ENCODE data around the gene SLC7A1. TPM values are rescaled to one million over a fixed set of nuclear protein-coding genes. Genes with fewer than 3 reads are reported as not detected.

The SLC7A1 gene
- total RNA-seq, 1 experiment from 2014 or later, result 45.4 TPM

DNA sequence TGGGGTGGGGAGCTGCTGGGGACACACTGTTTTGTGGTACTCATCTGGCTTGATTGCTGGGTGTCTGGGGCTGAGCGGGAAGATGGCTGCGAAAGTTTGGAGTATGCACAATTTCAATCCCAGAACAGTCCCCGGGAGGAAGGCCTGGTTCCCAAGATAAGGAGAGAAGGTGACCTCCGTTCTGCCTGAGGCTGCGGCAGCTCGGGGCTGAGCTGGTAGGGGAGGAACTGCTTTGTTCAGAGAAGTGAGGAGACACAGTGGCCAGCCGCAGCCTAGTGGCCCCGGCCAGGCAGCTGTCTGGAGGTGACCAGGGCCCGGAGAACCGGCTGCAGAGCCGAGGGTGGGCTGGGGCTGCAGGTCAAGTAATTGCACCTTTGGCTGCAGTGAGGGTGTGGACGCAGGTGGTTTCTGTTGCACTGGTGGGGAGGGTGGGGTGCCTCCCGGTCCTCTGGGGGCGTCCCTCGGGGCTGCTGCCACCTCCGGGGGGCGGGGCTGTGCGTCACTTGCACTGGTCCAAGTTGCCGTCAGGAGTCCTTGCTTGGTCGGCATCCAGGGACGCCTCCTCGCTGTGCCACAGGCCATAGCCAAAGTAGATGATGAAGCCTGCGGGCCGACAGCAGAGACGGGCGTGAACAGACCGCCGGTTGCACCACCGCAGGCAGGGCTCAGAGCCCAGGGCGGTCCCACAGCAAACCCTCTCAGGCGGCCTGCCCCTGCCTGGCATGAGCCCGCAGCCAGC, 81.3 kb downstream of the SLC7A1 start:
- Histone ChIP-seq H3K9me3 (ENCODE audit: low read length) (no peaks in the 10 kb centered on the region), H3K27ac (ENCODE audit: low read length) (no peak overlapping the region), H2AFZ (ENCODE audit: low read length) (no peak overlapping the region), H3K36me3 (ENCODE audit: insufficient read depth, low read length) (peaks cover 5% of the 10 kb centered on the region; the same call in 1 of the 2 replicates), H3K9me2 (replicated peaks; ENCODE audit: insufficient read depth, low read length) (no peaks in the 10 kb centered on the region), H3K27me3 (ENCODE audit: low read length) (no peaks in the 10 kb centered on the region), H4K20me1 (ENCODE audit: insufficient read depth, low read depth, low read length) (peaks cover under 1% of the 10 kb centered on the region; the same call in 1 of the 2 replicates), H3K9ac (ENCODE audit: low read length) (no peak overlapping the region), H3K4me2 (ENCODE audit: low read depth, low read length, poor library complexity, severe bottlenecking) (no peak overlapping the region), H3K4me3 (ENCODE audit: low read length) (no peak overlapping the region), H3K79me2 (ENCODE audit: low read length) (no peaks in the 10 kb centered on the region), H3K4me1 (ENCODE audit: low read length) (peaks cover 3% of the 10 kb centered on the region)
- no peak for DNase-seq

DNA sequence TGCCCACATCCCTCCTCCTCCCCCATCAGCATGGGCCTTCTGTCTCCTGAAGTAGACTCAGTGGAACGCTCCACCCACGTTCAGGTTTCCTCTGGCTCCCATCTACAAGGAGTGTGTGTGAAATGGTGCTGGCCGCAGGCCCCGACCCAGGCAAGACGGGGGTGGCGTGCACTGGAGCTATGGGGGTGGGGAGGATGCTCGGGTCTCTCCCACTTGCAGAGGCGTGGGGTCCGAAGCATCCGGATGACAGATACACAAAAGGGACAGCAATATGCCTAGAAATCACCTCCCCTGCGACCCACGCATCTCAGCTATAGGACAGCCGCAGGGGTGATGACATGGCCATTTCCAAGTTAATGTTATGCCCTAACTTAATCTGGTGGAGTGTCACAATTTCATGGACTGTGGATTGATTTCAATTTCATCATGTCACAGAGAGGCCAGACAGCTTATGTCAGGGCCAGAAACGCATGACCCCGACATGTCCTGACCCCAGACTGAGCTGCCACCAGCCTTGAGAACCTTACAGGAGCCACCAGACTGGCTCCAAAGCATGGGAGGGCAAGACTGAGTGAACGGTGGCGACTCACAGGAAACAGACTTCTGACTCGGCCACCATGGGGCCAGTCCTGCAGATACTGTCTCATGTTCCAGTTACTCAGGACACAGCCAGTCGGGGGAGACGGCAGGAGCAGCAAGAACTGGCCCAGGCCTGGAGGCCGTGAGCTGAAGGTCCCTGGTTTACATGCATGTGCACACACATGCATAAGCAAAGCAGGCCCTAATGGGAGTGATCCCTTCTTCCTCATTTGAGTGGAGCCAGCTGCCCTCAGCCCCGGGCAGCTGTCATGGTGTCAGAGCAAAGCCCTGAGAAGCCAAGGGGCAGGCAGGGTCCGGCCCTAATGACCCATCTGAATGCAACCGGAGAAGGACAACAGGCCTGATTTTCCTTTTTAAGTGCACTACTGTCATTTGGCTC, 82.2 kb downstream of the SLC7A1 start:
- Histone ChIP-seq H3K79me2 (ENCODE audit: low read length) (no peaks in the 10 kb centered on the region), H3K27ac (ENCODE audit: low read length) (no peak overlapping the region), H3K36me3 (ENCODE audit: insufficient read depth, low read length) (peaks cover 5% of the 10 kb centered on the region; the same call in 1 of the 2 replicates), H2AFZ (ENCODE audit: low read length) (no peak overlapping the region), H3K27me3 (ENCODE audit: low read length) (no peaks in the 10 kb centered on the region), H3K4me2 (ENCODE audit: low read depth, low read length, poor library complexity, severe bottlenecking) (no peak overlapping the region), H3K4me3 (ENCODE audit: low read length) (no peak overlapping the region), H3K4me1 (ENCODE audit: low read length) (peaks cover 12% of the 10 kb centered on the region), H4K20me1 (ENCODE audit: insufficient read depth, low read depth, low read length) (peaks cover 7% of the 10 kb centered on the region; the same call in 1 of the 2 replicates), H3K9me2 (replicated peaks; ENCODE audit: insufficient read depth, low read length) (no peaks in the 10 kb centered on the region), H3K9ac (ENCODE audit: low read length) (no peak overlapping the region), H3K9me3 (ENCODE audit: low read length) (no peaks in the 10 kb centered on the region)
- DNase-seq, result no peak

DNA sequence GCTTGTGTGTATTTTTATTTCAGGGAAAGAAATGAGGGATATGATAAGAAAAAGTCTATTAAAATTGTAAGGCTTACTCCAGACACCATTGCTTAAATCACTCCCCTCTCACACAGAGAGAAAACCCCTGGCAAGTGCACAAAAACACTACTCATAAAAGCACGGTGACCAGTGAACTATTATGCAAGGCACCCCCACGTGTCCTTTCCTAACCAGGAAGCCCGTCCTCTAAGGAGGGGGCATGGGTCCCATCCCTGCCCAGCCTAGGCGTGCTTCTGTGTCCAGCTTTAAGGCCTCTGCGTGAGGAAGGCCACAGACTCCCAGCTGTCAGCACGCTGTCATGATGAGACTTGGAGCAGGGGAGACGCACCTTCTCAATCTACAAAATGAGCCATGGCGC, 83.5 kb downstream of the SLC7A1 start:
- no peak for DNase-seq

DNA sequence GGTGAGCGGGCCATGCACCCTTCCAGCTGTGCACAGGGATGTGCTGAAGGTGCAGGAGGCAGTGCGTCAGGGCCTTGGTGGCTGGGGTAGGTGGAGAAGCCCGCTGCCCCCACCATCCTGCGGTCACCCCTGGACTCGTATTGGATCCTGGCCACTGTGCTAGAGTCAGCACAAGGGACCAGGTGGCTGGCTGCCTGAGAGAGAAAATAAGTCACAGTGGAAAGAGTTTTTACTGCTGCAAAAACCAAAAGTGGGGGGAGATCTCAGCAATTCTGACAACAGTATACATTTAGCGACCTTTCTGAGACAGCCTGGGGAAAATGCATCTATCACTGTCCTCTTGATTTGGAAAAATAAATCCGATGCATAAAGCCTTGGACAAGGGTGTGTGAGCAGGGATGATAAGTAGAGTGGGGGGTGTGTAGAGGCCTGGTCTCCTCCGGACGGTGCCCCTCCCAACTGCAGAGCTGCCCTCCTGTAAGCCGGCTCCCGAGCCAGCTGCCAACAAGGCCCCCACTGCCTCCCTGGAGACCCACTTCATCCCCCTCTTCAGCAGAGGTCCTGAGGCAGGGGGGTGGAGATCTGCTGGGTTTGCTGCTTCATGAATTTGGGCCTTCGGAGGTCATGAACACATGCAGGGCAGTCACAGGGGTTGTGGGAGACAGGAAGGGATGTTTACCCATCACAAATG, 84.2 kb downstream of the SLC7A1 start:
- Histone ChIP-seq H2AFZ (ENCODE audit: low read length) (no peak overlapping the region), H3K27me3 (ENCODE audit: low read length) (no peaks in the 10 kb centered on the region), H3K4me3 (ENCODE audit: low read length) (no peak overlapping the region), H3K9me2 (replicated peaks; ENCODE audit: insufficient read depth, low read length) (no peaks in the 10 kb centered on the region), H3K9me3 (ENCODE audit: low read length) (no peaks in the 10 kb centered on the region), H3K79me2 (ENCODE audit: low read length) (no peaks in the 10 kb centered on the region), H4K20me1 (ENCODE audit: insufficient read depth, low read depth, low read length) (peaks cover 7% of the 10 kb centered on the region; the same call in 1 of the 2 replicates), H3K4me2 (ENCODE audit: low read depth, low read length, poor library complexity, severe bottlenecking) (no peak overlapping the region), H3K27ac (ENCODE audit: low read length) (no peak overlapping the region), H3K4me1 (ENCODE audit: low read length) (peaks cover 18% of the 10 kb centered on the region), H3K9ac (ENCODE audit: low read length) (no peak overlapping the region), H3K36me3 (ENCODE audit: insufficient read depth, low read length) (no peaks in the 10 kb centered on the region)
- DNase-seq, result no peak

More for the DNA sequence above, 83.5 kb downstream of the SLC7A1 start:
- H3K4me1 ChIP-seq (ENCODE audit: low read length), result peaks cover 18% of the 10 kb centered on the region
- H3K9ac ChIP-seq (ENCODE audit: low read length), result no peak overlapping the region
- peaks cover 7% of the 10 kb centered on the region; the same call in 1 of the 2 replicates for H4K20me1 ChIP-seq (ENCODE audit: insufficient read depth, low read depth, low read length)
- H3K27me3 ChIP-seq (ENCODE audit: low read length), result no peaks in the 10 kb centered on the region
- H3K4me3 ChIP-seq (ENCODE audit: low read length), result no peak overlapping the region
- no peaks in the 10 kb centered on the region for H3K9me2 ChIP-seq (replicated peaks; ENCODE audit: insufficient read depth, low read length)
- no peaks in the 10 kb centered on the region for H3K9me3 ChIP-seq (ENCODE audit: low read length)
- H3K27ac ChIP-seq (ENCODE audit: low read length), result no peak overlapping the region
- H3K4me2 ChIP-seq (ENCODE audit: low read depth, low read length, poor library complexity, severe bottlenecking), result no peak overlapping the region
- H2AFZ ChIP-seq (ENCODE audit: low read length), result no peak overlapping the region
- no peaks in the 10 kb centered on the region for H3K36me3 ChIP-seq (ENCODE audit: insufficient read depth, low read length)
- no peaks in the 10 kb centered on the region for H3K79me2 ChIP-seq (ENCODE audit: low read length)

DNA sequence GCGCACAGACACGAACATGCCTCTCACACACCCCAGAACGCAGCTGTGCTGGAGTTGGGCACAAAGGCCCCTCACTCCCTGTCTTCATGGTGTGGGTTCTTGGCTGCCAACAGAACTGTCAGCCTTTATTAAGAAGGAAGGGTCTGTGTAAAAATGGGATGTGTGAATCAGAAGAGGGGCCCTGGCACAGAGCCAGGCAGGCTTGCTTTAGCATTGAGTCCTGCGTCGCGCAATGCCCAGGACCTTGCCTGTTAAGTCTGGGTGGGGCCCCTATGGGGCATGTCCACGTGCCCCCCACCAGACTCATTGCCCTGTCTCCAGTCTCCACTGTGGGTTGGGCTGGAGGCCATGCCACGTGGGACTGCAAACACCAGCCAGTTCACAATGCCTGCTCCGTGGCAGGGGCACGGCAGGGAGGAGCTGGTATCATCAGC, 84.8 kb downstream of the SLC7A1 start:
- no peak overlapping the region for H3K4me2 ChIP-seq (ENCODE audit: low read depth, low read length, poor library complexity, severe bottlenecking)
- peaks cover 7% of the 10 kb centered on the region; the same call in 1 of the 2 replicates for H4K20me1 ChIP-seq (ENCODE audit: insufficient read depth, low read depth, low read length)

DNA sequence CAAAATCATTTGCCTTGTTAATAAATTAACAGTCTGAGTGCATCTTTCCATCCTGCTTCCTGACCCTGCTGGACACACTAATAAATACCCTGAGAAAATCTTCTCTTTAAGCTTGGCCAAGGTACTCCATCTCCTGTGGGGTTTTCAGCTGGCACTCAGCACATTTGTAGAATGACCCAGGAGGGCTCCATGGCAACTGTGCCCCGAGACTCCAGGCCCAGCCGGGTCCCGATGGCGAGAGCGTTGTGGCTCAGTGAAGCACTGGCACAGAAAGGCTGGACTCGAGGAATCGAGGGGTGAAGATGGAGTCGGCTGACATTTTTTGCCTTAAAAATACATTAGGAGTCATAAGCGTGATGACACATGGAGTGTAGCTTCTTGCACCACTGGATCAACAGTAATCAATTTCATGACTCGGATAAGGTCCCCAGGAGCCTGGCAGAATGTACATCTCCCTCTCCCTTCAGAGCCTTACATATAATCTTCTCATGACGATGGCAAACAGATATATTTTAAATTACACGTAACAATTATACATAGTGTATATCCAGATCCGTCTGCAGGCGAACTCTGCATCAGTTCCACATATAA, 85.4 kb downstream of the SLC7A1 start:
- H3K36me3 ChIP-seq (ENCODE audit: insufficient read depth, low read length), result no peaks in the 10 kb centered on the region

More for the DNA sequence above, 84.8 kb downstream of the SLC7A1 start:
- Histone ChIP-seq H3K36me3 (ENCODE audit: insufficient read depth, low read length) (no peaks in the 10 kb centered on the region), H3K27me3 (ENCODE audit: low read length) (no peaks in the 10 kb centered on the region), H3K9ac (ENCODE audit: low read length) (no peak overlapping the region), H3K27ac (ENCODE audit: low read length) (no peak overlapping the region), H3K4me1 (ENCODE audit: low read length) (peaks cover 18% of the 10 kb centered on the region), H3K4me3 (ENCODE audit: low read length) (no peak overlapping the region), H3K9me2 (replicated peaks; ENCODE audit: insufficient read depth, low read length) (no peaks in the 10 kb centered on the region), H2AFZ (ENCODE audit: low read length) (no peak overlapping the region), H3K79me2 (ENCODE audit: low read length) (no peaks in the 10 kb centered on the region), H3K9me3 (ENCODE audit: low read length) (no peaks in the 10 kb centered on the region)
- no peak for DNase-seq

DNA sequence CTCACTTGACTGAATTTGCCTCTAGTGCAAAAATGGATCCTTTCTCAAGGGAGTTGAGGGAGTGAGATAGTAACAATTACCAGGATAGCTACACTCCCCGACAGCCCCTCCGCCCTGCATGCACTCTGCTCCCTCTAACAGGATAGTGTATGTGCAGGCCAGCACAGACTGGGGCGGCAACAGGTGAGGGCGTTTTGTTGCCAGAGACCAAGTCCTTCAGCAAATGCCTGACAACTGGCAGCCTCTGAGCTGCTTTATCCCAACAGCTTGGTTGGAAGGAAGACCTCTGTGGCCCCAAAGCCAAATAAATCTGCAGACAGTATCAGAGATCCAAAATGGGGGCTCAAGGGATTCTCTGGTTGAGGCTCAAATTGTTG, 86.6 kb downstream of the SLC7A1 start:
- no peak for DNase-seq
- H3K9ac ChIP-seq (ENCODE audit: low read length), result no peak overlapping the region
- H3K9me3 ChIP-seq (ENCODE audit: low read length), result no peaks in the 10 kb centered on the region
- no peak overlapping the region for H2AFZ ChIP-seq (ENCODE audit: low read length)
- H3K4me1 ChIP-seq (ENCODE audit: low read length), result peaks cover 18% of the 10 kb centered on the region
- no peak overlapping the region for H3K27ac ChIP-seq (ENCODE audit: low read length)
- no peaks in the 10 kb centered on the region for H3K79me2 ChIP-seq (ENCODE audit: low read length)
- no peak overlapping the region for H3K4me2 ChIP-seq (ENCODE audit: low read depth, low read length, poor library complexity, severe bottlenecking)
- H3K36me3 ChIP-seq (ENCODE audit: insufficient read depth, low read length), result no peaks in the 10 kb centered on the region
- H3K4me3 ChIP-seq (ENCODE audit: low read length), result no peak overlapping the region
- no peaks in the 10 kb centered on the region for H3K9me2 ChIP-seq (replicated peaks; ENCODE audit: insufficient read depth, low read length)
- H4K20me1 ChIP-seq (ENCODE audit: insufficient read depth, low read depth, low read length), result peaks cover 7% of the 10 kb centered on the region; the same call in 1 of the 2 replicates
- H3K27me3 ChIP-seq (ENCODE audit: low read length), result no peaks in the 10 kb centered on the region

More for the DNA sequence above, 85.4 kb downstream of the SLC7A1 start:
- no peaks in the 10 kb centered on the region for H3K27me3 ChIP-seq (ENCODE audit: low read length)
- H4K20me1 ChIP-seq (ENCODE audit: insufficient read depth, low read depth, low read length), result peaks cover 7% of the 10 kb centered on the region; the same call in 1 of the 2 replicates
- no peaks in the 10 kb centered on the region for H3K9me3 ChIP-seq (ENCODE audit: low read length)
- H3K4me3 ChIP-seq (ENCODE audit: low read length), result no peak overlapping the region
- DNase-seq, result no peak
- H3K27ac ChIP-seq (ENCODE audit: low read length), result no peak overlapping the region
- H3K79me2 ChIP-seq (ENCODE audit: low read length), result no peaks in the 10 kb centered on the region
- H3K9me2 ChIP-seq (replicated peaks; ENCODE audit: insufficient read depth, low read length), result no peaks in the 10 kb centered on the region
- no peak overlapping the region for H3K9ac ChIP-seq (ENCODE audit: low read length)
- H3K4me1 ChIP-seq (ENCODE audit: low read length), result peaks cover 18% of the 10 kb centered on the region
- H2AFZ ChIP-seq (ENCODE audit: low read length), result no peak overlapping the region
- no peak overlapping the region for H3K4me2 ChIP-seq (ENCODE audit: low read depth, low read length, poor library complexity, severe bottlenecking)

All from Karpas-422 (cell line).